Breast epithelium (tissue), 4 donors: ENCODE data around the gene HAPSTR1. TPM values are rescaled to one million over a fixed set of nuclear protein-coding genes. Genes with fewer than 3 reads are reported as not detected.
A peak's percentile ranks its signal among the peaks of the same experiment; 100 is the strongest.

ENCODE experiments used
- DNase-seq, 2 donors: peaks; one replicate each; pipeline ENCODE4 v3.0.0-alpha.2; 2019; ENCODE audit warnings: low spot score in 2 of 2
- H3K27ac ChIP-seq, 2 donors: fragments of 200-600 bp; sonication (generic) in 1 of 2; one replicate each; pipeline ENCODE4 v1.5.1; 2016 to 2019; ENCODE audit warnings: mild to moderate bottlenecking in 1 of 2
- H3K27me3 ChIP-seq, 2 donors: fragments of 200-600 bp; sonication (generic) in 1 of 2; one replicate each; pipeline versions ENCODE4 v1.5.1 to v1.6.0; 2017 to 2019; ENCODE audit warnings: control low read depth in 1 of 2, mild to moderate bottlenecking in 1 of 2
- H3K36me3 ChIP-seq: fragments of 200-600 bp; one replicate; pipeline ENCODE4 v1.5.1; 2019
- H3K4me1 ChIP-seq, 2 donors: fragments of 200-600 bp; sonication (generic); one replicate each; pipeline ENCODE4 v1.5.1; 2016 to 2019; ENCODE audit warnings: control low read depth in 1 of 2
- H3K4me3 ChIP-seq, 3 donors: fragments of 200-600 bp; sonication (generic); 1 replicate in 2 of 3; 2 replicates in 1 of 3; pipeline ENCODE4 v1.5.1; 2016 to 2019; ENCODE audit warnings: mild to moderate bottlenecking in 3 of 3, moderate library complexity in 2 of 3
- H3K9me3 ChIP-seq, 2 donors: fragments of 200-600 bp; sonication (generic) in 1 of 2; one replicate each; pipeline ENCODE4 v1.5.1; 2016 to 2019; ENCODE audit warnings: control low read depth in 1 of 2
- CTCF ChIP-seq, 3 donors: fragments of 450-650 bp; IDR thresholded peaks; one replicate each; pipeline ENCODE4 v1.5.1; 2016 to 2017; ENCODE audit warnings: antibody characterized with exemption in 3 of 3, mild to moderate bottlenecking in 3 of 3, moderate library complexity in 3 of 3
- POLR2A ChIP-seq: fragments of 450-650 bp; IDR thresholded peaks from one replicate; pipeline ENCODE4 v1.6.1; 2016; ENCODE audit warnings: antibody characterized with exemption, mild to moderate bottlenecking, moderate library complexity
- POLR2AphosphoS5 ChIP-seq, 3 donors: sonication (generic); formaldehyde crosslinking; IDR thresholded peaks; one replicate each; pipeline ENCODE4 v1.6.1; 2017; ENCODE audit warnings: antibody characterized with exemption in 3 of 3
- intact Hi-C: fragments of 100-400 bp; cut with DNase I; formaldehyde crosslinking; loops from one replicate; pipeline ENCODE4 v1.15.1; 2023; ENCODE audit warnings: low total_unique reads
- total RNA-seq, 3 donors: library from RNA; depleted of rRNA; stranded (reverse); fragments of >200 nt; gene quantifications; one replicate each; pipeline ENCODE4 v1.1.0, GENCODE V29; 2016

Gene HAPSTR1
- total RNA-seq, 3 donors from 2014 or later, result 39.0 to 63.5 (median 50.1) TPM

- Histone ChIP-seq H3K27me3 (no peaks in the 10 kb centered on the region), H3K4me3 (no peak overlapping the region), H3K36me3 (no peaks in the 10 kb centered on the region), H3K4me1 (peaks cover 3 to 7% of the 10 kb centered on the region in 2 donors), H3K9me3 (no peaks in the 10 kb centered on the region), H3K27ac (no peak overlapping the region)
- no peak for DNase-seq
- TF ChIP-seq POLR2AphosphoS5 (IDR thresholded peaks at IDR 0.05), result no peak
- no peak for TF ChIP-seq CTCF (IDR thresholded peaks at IDR 0.05)
- TF ChIP-seq POLR2A, result no peak
- intact Hi-C loops, result no loop called here
Measured at GRCh38 chr16:9124908-9125584, 33.6 kb downstream of the HAPSTR1 start.

DNA sequence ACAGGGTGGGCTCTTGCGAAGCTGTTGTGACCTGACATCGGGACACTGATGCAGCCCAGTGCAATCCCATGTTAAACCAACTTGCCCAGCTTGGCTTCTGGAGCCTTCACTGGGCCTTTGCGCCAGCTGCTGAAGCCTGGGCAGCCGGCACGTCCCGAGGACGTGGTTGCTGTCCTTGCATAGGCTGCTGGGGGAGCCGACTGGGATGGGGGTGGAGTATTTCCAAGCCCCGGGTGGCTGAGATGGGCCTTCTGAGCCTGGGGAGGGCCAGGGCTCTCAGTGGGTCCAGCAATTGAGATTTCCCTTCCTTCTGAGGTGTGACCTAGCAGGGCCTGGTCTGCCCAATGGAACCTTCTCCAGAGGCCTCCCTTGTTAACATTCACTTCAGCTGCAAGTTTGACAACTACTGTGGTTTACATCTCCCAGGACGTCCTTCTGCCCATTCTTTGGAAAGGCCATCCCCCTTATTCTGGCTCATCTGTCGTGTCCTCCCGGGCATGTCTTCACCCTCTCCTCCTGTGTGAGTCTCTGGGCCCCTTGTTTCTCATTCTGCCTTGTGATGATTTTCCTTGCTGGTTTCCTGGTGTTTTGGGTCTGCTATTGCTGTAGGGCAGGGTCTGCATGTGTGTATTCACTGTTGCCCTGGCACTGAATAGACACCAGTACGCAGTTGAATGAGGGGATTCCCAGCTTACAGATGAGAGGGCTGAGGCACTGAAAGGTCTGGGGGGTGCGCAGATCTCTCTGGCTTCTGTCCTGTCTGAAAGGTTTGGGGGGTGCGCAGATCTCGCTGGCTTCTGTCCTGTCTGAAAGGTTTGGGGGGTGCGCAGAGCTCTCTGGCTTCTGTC, 34.4 kb downstream of the HAPSTR1 start:
- Histone ChIP-seq H3K27ac (no peak overlapping the region), H3K27me3 (no peaks in the 10 kb centered on the region), H3K36me3 (no peaks in the 10 kb centered on the region), H3K4me1 (peaks cover 0 to 7% of the 10 kb centered on the region in 2 donors), H3K4me3 (no peak overlapping the region), H3K9me3 (no peaks in the 10 kb centered on the region)
- DNase-seq, result no peak
- no peak for TF ChIP-seq POLR2AphosphoS5 (IDR thresholded peaks at IDR 0.05)
- no peak for TF ChIP-seq POLR2A
- no peak for TF ChIP-seq CTCF (IDR thresholded peaks at IDR 0.05)
- intact Hi-C loops, result no loop called here

- Histone ChIP-seq H3K4me1 (peaks cover 0 to 7% of the 10 kb centered on the region in 2 donors), H3K27me3 (no peaks in the 10 kb centered on the region), H3K27ac (no peak overlapping the region), H3K36me3 (no peaks in the 10 kb centered on the region), H3K9me3 (no peaks in the 10 kb centered on the region), H3K4me3 (no peak overlapping the region)
- TF ChIP-seq POLR2AphosphoS5 (IDR thresholded peaks at IDR 0.05) (no peak), CTCF (IDR thresholded peaks at IDR 0.05) (no peak), POLR2A (no peak)
- peak in 1 of 2 donors; percentile 7 for DNase-seq
- intact Hi-C loops, result no loop called here
Measured at GRCh38 chr16:9126609-9127008, 35.2 kb downstream of the HAPSTR1 start.

DNA sequence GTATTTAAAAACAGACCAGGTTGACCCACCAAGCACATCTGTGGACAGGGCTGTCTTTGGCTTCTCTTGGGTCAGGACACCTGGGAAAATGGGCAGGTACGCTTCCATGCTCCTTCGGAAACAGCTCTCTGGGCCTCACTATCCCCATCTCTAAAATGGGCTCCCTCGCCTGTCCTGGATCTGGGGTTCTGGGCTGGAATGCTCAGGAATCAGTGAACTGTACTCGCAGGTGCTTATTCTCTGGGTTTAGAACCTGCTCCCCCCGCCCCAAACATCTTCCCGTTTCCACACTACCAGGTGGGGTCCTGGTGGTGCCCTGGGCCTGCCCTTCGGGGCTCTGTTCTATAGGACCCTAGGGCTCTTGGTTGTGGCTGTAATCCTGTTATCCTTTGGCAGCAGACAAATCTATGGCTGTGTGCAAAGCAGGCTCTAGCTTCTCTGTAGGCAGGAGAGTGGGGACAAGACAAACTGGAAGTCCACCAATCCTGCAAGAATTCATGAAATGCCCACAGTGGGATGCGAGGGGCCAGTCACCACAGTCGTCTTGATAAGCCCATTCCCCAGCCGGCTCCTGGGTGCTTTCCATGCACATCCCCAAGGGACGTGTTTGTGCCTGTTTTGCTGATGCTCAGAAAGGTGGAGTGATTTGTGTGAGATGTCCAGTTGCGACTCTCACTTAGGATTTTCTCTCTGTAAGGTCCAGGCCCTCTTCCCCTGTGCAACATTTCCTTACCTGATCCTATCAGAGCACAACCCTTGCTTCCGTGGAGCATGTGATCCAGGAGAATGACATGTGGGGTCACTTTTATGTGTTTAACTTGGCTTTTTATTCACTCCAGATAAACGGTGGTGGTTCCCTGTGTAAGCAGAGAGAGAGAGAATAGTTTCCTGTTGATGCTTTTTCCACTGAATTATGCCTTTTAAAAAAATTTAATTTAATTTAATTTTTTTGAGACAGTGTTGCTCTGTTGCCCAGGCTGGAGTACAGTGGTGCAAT, 37.2 kb downstream of the HAPSTR1 start:
- Histone ChIP-seq H3K9me3 (no peaks in the 10 kb centered on the region), H3K27ac (no peak overlapping the region), H3K4me1 (peaks cover 0 to 5% of the 10 kb centered on the region in 2 donors), H3K4me3 (no peak overlapping the region), H3K36me3 (no peaks in the 10 kb centered on the region), H3K27me3 (no peaks in the 10 kb centered on the region)
- TF ChIP-seq POLR2A (no peak), CTCF (IDR thresholded peaks at IDR 0.05) (no peak), POLR2AphosphoS5 (IDR thresholded peaks at IDR 0.05) (no peak)
- intact Hi-C loops, result no loop called here
- peak in 1 of 2 donors; percentile 12 for DNase-seq
